GM13977 (cell line): Measurements from ENCODE around the gene CLDN14.

ENCODE experiments used
- DNase-seq: peaks from one replicate; pipeline ENCODE4 v3.0.0; 2012; ENCODE audit warnings: low spot score
- in situ Hi-C: fragments of 300-500 bp; cut with MboI; formaldehyde crosslinking; loops from one replicate; pipeline ENCODE4 v1.12.0; 2022; ENCODE audit warnings: low sequenced_read_pairs, low pct_unique_long_range_greater_than_20kb, mixed read lengths, inconsistent platforms; ENCODE audit not compliant: unreplicated experiment
- TF ChIP-seq, protein P1 (sequence below): IDR thresholded peaks from 2 replicates; pipeline ENCODE4 v1.5.1; 2012; ENCODE audit warnings: mild to moderate bottlenecking, control low read depth; ENCODE audit not compliant: insufficient read depth; ENCODE audit errors: extremely low read depth, missing control alignments

Gene CLDN14

DNA sequence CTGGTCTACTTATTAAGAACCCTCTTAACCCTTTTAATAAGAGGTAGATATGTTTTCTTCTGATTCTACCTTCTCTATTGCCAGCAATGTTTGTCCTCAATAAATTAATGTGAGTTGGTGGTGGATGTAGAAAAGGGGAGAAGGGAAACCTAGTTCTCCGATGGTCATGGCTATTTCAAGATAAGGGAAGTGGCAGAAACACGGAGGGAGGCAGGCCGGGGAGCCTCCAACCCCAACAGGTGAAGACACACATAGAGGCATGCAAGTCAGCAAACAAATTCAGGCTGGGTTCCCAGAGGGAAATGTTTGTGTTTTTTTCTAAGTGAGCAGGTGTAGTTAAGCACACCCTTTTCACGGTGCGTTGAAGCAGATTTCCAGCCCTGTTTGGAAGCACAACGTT lies 31.0 kb upstream of the CLDN14 start:
- DNase-seq = no peak
- in situ Hi-C loops = no loop called here
- TF ChIP-seq, protein P1, sequence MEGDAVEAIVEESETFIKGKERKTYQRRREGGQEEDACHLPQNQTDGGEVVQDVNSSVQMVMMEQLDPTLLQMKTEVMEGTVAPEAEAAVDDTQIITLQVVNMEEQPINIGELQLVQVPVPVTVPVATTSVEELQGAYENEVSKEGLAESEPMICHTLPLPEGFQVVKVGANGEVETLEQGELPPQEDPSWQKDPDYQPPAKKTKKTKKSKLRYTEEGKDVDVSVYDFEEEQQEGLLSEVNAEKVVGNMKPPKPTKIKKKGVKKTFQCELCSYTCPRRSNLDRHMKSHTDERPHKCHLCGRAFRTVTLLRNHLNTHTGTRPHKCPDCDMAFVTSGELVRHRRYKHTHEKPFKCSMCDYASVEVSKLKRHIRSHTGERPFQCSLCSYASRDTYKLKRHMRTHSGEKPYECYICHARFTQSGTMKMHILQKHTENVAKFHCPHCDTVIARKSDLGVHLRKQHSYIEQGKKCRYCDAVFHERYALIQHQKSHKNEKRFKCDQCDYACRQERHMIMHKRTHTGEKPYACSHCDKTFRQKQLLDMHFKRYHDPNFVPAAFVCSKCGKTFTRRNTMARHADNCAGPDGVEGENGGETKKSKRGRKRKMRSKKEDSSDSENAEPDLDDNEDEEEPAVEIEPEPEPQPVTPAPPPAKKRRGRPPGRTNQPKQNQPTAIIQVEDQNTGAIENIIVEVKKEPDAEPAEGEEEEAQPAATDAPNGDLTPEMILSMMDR = no peak

- in situ Hi-C loops = loop anchor here (10.0 kb wide), 1 partner anchor 75 kb away; no protein-coding TSS in a partner anchor
- TF ChIP-seq, protein P1 = no peak
- DNase-seq = no peak
Measured at GRCh38 chr21:36509973-36510664, 30.2 kb upstream of the CLDN14 start.

- in situ Hi-C loops = loop anchor here (10.0 kb wide), 1 partner anchor 76 kb away; no protein-coding TSS in a partner anchor
- no peak for DNase-seq
Measured at GRCh38 chr21:36508948-36509347, 29.0 kb upstream of the CLDN14 start.

GRCh38 chr21:36507397-36508018 lies 27.6 kb upstream of the CLDN14 start:
- in situ Hi-C loops = loop anchor here (10.0 kb wide), 1 partner anchor 77 kb away; no protein-coding TSS in a partner anchor
- no peak for DNase-seq
- TF ChIP-seq, protein P1 = no peak

More at GRCh38 chr21:36508948-36509347, 29.0 kb upstream of the CLDN14 start:
- TF ChIP-seq, protein P1 = no peak

DNA sequence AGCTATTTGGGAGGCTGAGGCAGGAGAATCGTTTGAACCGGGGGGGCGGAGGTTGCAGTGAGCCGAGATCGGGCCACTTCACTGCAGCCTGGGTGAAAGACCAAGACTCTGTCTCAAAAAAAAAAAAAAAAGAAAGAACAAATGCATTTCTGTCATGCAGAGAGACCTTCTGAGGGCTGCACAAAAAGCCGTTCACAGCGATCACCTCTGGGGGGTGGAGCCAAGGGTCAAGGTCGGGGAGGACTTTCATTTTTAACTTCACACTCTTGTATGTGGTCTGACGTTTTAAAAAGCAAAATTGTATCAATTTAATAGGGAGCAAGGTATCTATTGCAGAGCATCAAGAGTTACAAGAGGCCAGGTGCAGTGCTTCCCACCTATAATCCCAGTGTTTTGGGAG lies 26.6 kb upstream of the CLDN14 start:
- DNase-seq = no peak
- in situ Hi-C loops = loop anchor here (10.0 kb wide), 1 partner anchor 78 kb away; no protein-coding TSS in a partner anchor
- TF ChIP-seq, protein P1 = no peak

DNA sequence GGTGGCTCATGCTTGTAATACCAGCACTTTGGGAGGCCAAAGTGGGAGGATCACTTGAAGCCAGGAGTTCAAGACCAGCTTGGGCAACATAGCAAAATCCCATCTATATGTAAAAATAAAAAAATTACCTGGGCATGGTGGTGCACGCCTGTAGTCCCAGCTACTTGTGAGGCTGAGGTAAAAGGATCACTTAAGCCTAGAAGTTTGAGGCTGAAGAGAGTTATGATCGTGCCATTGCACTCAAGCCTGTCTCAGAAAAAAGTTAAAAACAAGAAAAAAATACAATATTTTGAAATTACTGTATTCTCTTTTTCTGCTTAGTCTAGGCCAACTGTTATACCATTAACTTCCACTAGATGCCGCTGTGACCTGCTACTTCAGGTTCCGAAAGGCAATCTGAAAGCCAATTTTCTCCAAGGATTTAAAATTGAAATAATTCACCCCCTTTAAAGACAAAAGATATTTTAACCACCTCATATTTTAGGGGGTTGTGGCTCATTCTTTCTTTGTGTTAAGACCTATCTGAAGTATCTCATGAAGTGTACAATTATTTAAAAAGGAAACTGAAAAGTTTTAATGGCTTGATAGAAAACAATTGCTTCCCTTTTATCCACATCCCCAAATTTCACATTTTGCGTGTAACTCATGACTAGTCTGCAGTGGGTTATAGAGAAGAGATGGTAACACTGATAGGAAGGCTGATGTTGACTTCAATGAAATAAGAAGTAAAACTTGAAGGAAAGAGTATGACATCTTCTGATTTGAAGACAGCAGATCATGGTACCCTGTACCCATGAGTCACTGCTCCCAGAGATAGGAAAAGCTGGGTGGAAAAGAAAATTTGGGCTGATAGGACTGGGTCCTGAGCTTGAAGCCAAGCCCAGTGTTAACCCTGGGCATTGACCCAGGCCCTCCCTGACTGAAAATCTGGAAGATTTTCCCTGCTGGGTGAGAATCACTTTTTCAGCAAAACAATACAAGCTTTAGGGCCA lies 24.4 kb upstream of the CLDN14 start:
- in situ Hi-C loops = loop anchor here (10.0 kb wide), 1 partner anchor 80 kb away; no protein-coding TSS in a partner anchor
- DNase-seq = peak; percentile 42
- TF ChIP-seq, protein P1 = peak; percentile 77
